ENCODE results near the gene MAPK6. TPM values are rescaled to one million over a fixed set of nuclear protein-coding genes. Genes with fewer than 3 reads are reported as not detected.
"Not testable (repeated sequence)": the region's sequence is repeated elsewhere in the genome, so short reads cannot be mapped to it uniquely, and the experiment has no call there.

The MAPK6 gene
- total RNA-seq, 3 donors from 2014 or later: 20.8 to 32.2 (median 22.0) TPM

DNA sequence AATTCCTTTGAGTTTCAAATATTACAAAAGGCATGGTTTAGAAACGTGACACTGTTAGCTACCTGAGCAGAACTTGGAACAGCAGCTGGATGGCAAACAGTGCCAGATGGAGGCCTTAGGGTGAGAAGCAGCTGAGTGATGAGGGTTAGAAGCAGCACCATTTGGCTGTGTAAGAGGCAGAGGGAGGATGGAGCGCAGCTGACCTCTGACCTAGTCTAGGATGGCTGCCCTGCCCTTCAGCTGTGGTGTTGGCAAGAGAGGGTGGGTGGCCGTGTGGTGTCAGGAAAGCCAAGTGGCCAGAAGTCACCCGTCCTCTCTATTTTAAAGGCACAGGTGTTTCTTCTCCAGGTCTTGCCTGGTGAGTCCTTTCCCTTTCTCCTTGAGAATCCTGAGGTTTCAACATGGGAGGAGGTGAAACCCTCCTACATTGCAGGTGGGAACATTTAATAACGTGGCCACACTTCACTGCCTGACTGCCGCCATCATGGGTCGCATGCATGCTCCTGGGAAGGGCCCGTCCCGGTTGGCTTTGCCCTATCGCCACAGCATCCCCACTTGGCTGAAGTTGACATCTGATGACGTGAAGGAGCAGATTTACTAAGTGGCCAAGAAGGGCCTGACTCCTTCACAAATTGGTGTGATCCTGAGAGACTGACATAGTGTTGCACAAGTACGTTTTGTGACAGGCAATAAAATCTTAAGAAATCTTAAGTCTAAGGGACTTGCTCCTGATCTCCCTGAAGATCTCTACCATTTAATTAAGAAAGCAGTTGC, 76.0 kb downstream of the MAPK6 start:
- intact Hi-C loops (cut with DNase I; ENCODE audit: low total_unique reads): no loop called here
- Histone ChIP-seq H3K27me3 (no peaks in the 10 kb centered on the region), H3K4me1 (peaks cover 6 to 8% of the 10 kb centered on the region in 2 donors), H3K9me3 (no peaks in the 10 kb centered on the region), H3K36me3 (no peaks in the 10 kb centered on the region), H3K4me3 (no peak overlapping the region), H3K27ac (peak overlapping the region; percentile 75 to 87)
- DNase-seq (ENCODE audit: low spot score in 2 of 2): no peak
- TF ChIP-seq, protein P1, sequence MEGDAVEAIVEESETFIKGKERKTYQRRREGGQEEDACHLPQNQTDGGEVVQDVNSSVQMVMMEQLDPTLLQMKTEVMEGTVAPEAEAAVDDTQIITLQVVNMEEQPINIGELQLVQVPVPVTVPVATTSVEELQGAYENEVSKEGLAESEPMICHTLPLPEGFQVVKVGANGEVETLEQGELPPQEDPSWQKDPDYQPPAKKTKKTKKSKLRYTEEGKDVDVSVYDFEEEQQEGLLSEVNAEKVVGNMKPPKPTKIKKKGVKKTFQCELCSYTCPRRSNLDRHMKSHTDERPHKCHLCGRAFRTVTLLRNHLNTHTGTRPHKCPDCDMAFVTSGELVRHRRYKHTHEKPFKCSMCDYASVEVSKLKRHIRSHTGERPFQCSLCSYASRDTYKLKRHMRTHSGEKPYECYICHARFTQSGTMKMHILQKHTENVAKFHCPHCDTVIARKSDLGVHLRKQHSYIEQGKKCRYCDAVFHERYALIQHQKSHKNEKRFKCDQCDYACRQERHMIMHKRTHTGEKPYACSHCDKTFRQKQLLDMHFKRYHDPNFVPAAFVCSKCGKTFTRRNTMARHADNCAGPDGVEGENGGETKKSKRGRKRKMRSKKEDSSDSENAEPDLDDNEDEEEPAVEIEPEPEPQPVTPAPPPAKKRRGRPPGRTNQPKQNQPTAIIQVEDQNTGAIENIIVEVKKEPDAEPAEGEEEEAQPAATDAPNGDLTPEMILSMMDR (IDR thresholded peaks at IDR 0.05): no peak
- TF ChIP-seq POLR2AphosphoS5 (IDR thresholded peaks at IDR 0.05) (no peak), POLR2A (IDR thresholded peaks at IDR 0.05) (no peak)

DNA sequence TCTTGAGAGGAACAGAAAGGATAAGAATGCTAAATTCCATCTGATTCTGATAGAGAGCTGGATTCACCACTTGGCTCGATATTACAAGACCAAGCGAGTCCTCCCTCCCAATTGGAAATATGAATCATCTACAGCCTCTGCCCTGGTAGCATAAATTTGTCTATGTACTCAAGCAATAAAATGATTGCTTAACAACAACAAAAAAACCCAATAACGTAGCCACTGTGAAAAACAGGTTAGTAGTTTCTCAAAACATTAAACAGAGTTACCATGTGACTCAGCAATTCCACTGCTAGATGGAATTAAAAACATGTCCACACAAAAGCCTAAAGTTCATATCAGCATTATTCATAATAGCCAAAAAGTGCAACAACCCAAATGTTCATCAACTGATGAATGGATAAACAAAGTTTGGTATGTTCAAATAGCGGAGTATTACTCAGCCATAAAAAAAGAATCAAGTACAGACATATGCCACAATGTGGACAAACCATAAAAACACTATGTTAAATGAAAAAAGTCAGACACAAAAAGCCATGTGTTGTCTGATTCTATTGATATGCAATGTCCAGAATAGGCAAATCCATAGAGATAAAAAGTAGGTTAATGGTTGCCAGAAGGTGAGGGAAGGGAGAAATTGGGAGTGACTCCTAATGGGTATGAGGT, 76.7 kb downstream of the MAPK6 start:
- intact Hi-C loops (cut with DNase I; ENCODE audit: low total_unique reads): no loop called here
- H3K27ac ChIP-seq: peak overlapping the region; percentile 75 to 87
- H3K4me1 ChIP-seq: peaks cover 6 to 8% of the 10 kb centered on the region in 2 donors
- no peak overlapping the region for H3K4me3 ChIP-seq
- no peaks in the 10 kb centered on the region for H3K27me3 ChIP-seq
- TF ChIP-seq, protein P1 (IDR thresholded peaks at IDR 0.05): no peak
- no peak for TF ChIP-seq POLR2AphosphoS5 (IDR thresholded peaks at IDR 0.05)
- no peak for TF ChIP-seq POLR2A (IDR thresholded peaks at IDR 0.05)
- H3K36me3 ChIP-seq: no peaks in the 10 kb centered on the region
- no peak for DNase-seq (ENCODE audit: low spot score in 2 of 2)
- H3K9me3 ChIP-seq: no peaks in the 10 kb centered on the region

DNA sequence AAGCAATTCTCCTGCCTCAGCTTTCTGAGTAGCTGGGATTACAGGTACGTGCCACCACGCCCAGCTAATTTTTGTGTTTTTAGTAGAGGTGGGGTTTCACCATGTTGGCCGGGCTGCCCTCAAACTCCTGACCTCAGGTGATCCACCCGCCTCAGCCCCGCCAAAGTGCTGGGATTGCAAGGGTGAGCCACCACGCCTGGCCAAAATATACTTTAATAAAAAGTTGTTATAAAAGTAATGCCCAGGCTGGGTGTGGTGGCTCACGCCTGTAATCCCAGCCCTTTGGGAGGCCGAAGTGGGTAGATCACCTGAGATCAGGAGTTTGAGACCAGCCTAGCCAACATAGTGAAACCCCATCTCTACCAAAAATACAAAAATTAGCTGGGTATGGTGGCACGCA, 77.5 kb downstream of the MAPK6 start:
- DNase-seq (ENCODE audit: low spot score in 2 of 2); intact Hi-C loops (cut with DNase I; ENCODE audit: low total_unique reads); H3K9me3 ChIP-seq; H3K27ac ChIP-seq; H3K4me1 ChIP-seq; H3K4me3 ChIP-seq; H3K27me3 ChIP-seq; H3K36me3 ChIP-seq: not testable (repeated sequence)

DNA sequence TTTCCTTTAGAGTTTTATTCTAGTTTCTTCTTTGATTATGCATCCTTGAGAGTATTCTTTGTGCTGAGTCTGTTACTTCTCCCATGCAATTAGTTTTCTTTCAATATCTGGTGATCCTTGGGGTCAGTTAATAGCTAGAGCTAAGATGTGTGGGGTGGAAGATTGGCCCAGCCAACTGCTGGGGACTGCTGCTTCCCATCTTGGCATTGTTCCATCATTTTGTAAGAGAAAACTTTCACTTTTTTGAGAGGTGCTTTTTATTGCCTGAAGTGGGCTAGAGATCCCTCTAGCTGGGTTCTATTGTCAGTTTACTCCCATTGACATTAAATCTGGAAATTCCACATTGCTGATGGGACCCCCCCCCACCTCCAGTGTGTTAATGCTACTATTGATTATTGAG, 78.2 kb downstream of the MAPK6 start:
- DNase-seq (ENCODE audit: low spot score in 2 of 2): no peak
- H3K27ac ChIP-seq: no peak overlapping the region
- TF ChIP-seq POLR2AphosphoS5 (IDR thresholded peaks at IDR 0.05): no peak
- TF ChIP-seq, protein P1 (IDR thresholded peaks at IDR 0.05): no peak
- TF ChIP-seq POLR2A (IDR thresholded peaks at IDR 0.05): no peak
- no peaks in the 10 kb centered on the region for H3K27me3 ChIP-seq
- intact Hi-C loops (cut with DNase I; ENCODE audit: low total_unique reads): no loop called here
- H3K36me3 ChIP-seq: no peaks in the 10 kb centered on the region
- H3K9me3 ChIP-seq: no peaks in the 10 kb centered on the region
- H3K4me3 ChIP-seq: no peak overlapping the region
- peaks cover 6 to 8% of the 10 kb centered on the region in 2 donors for H3K4me1 ChIP-seq

DNA sequence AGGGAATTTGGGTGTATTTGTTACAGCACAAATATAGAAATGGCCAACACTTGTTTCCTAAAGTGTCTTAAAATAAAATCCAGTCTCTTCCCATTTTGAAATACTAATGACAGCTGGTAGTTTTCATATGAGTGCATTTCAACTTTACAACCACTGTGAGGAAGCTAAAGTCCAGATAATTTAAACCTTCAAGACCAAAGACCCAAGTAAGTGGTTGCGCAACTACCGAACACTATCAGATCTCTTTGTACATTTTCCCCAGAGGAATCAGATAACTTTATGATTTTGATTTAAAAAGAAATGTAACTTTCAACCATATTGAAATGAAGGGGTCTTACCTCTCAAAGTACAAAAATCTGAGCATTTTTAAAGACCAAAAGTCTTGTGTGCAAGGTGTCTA, 79.3 kb downstream of the MAPK6 start:
- DNase-seq (ENCODE audit: low spot score in 2 of 2): no peak
- Histone ChIP-seq H3K4me1 (peaks cover 6 to 8% of the 10 kb centered on the region in 2 donors), H3K36me3 (no peaks in the 10 kb centered on the region), H3K4me3 (no peak overlapping the region), H3K27me3 (no peaks in the 10 kb centered on the region), H3K27ac (no peak overlapping the region), H3K9me3 (no peaks in the 10 kb centered on the region)
- TF ChIP-seq POLR2AphosphoS5 (IDR thresholded peaks at IDR 0.05): no peak
- intact Hi-C loops (cut with DNase I; ENCODE audit: low total_unique reads): no loop called here

DNA sequence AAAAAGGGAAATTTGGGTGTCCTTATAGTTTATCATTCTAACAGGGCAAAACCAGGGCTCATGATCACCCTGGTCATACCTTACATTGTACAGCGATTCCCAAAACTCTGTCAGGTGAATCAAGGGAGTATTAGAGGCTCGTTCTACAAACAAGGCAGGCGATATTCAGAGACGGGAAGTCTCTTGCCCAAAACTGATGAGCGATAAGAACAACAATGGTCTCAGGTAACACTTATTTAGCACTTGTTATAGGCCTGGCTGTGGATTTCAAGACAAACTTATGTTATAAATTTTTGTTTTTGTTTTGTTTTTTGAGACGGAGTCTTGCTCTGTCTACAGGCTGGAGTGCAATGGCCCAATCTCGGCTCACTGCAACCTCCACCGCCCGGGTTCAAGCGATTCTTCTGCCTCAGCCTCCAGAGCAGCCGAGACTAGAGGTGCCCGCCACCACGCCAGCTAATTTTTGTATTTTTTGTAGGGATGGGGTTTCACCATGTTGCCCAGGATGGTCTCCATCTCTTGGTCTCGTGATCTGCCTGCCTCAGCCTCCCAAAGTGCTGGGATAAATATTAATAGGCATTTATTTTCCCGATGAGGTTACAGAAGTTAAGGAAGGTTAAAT, 80.7 kb downstream of the MAPK6 start:
- Histone ChIP-seq H3K4me1 (no peaks in the 10 kb centered on the region), H3K36me3 (no peaks in the 10 kb centered on the region), H3K9me3 (no peaks in the 10 kb centered on the region), H3K27me3 (no peaks in the 10 kb centered on the region), H3K27ac (no peak overlapping the region), H3K4me3 (no peak overlapping the region)
- intact Hi-C loops (cut with DNase I; ENCODE audit: low total_unique reads): no loop called here
- TF ChIP-seq, protein P1 (IDR thresholded peaks at IDR 0.05): no peak
- TF ChIP-seq POLR2A (IDR thresholded peaks at IDR 0.05): no peak
- TF ChIP-seq POLR2AphosphoS5 (IDR thresholded peaks at IDR 0.05): no peak
- DNase-seq (ENCODE audit: low spot score in 2 of 2): no peak

Measured in breast epithelium (tissue), 4 donors.